H9 (cell line): Measurements from ENCODE around the gene SZRD1. TPM values are rescaled to one million over a fixed set of nuclear protein-coding genes. Genes with fewer than 3 reads are reported as not detected.

Source experiments
- DNase-seq: peaks from one replicate; pipeline ENCODE4 v3.0.0-alpha.2; 2017
- H2AFZ ChIP-seq: one replicate; pipeline ENCODE4 v1.6.1; 2013; ENCODE audit warnings: mild to moderate bottlenecking, low read length, control low read depth, moderate library complexity
- H2AK5ac ChIP-seq: 2 replicates; pipeline ENCODE4 v1.6.1; 2013; ENCODE audit warnings: low read length, control low read depth, mixed read lengths; ENCODE audit not compliant: insufficient read length
- H2BK120ac ChIP-seq: one replicate; pipeline ENCODE4 v1.6.1; 2013; ENCODE audit warnings: low read depth, mild to moderate bottlenecking, low read length, control low read depth, inconsistent platforms; ENCODE audit not compliant: poor library complexity, severe bottlenecking
- H2BK12ac ChIP-seq: 2 replicates; pipeline ENCODE4 v1.6.1; 2013; ENCODE audit warnings: low read length, control low read depth, mixed read lengths, low read depth; ENCODE audit not compliant: insufficient read length
- H2BK15ac ChIP-seq: 2 replicates; pipeline ENCODE4 v1.6.1; 2013; ENCODE audit warnings: low read depth, low read length, control low read depth
- H2BK20ac ChIP-seq: one replicate; pipeline ENCODE4 v1.6.1; 2013; ENCODE audit warnings: low read depth, mild to moderate bottlenecking, low read length, control low read depth, inconsistent platforms; ENCODE audit not compliant: poor library complexity, severe bottlenecking
- H2BK5ac ChIP-seq: 2 replicates; pipeline ENCODE4 v1.6.1; 2013; ENCODE audit warnings: low read length, control low read depth, mixed read lengths; ENCODE audit not compliant: insufficient read length
- H3K14ac ChIP-seq: 2 replicates; pipeline ENCODE4 v1.6.1; 2013; ENCODE audit warnings: low read length, control low read depth; ENCODE audit not compliant: insufficient read depth
- H3K18ac ChIP-seq: 2 replicates; pipeline ENCODE4 v1.6.1; 2013; ENCODE audit warnings: low read depth, mild to moderate bottlenecking, mixed read lengths, low read length, control low read depth; ENCODE audit not compliant: insufficient read length
- H3K23ac ChIP-seq: 2 replicates; pipeline ENCODE4 v1.6.1; 2013; ENCODE audit warnings: low read length, control low read depth, mixed read lengths, low read depth; ENCODE audit not compliant: insufficient read length
- H3K23me2 ChIP-seq: 2 replicates; pipeline ENCODE4 v1.6.1; 2013; ENCODE audit warnings: low read depth, mild to moderate bottlenecking, mixed read lengths, low read length, control low read depth; ENCODE audit not compliant: insufficient read length, poor library complexity, severe bottlenecking
- H3K27ac ChIP-seq: 2 replicates; pipeline ENCODE4 v1.5.1; 2013; ENCODE audit warnings: low read length, control low read depth, mixed read lengths, low read depth; ENCODE audit not compliant: insufficient read length
- H3K27me3 ChIP-seq: 2 replicates; pipeline ENCODE4 v1.6.1; 2013; ENCODE audit warnings: low read length, control low read depth, inconsistent platforms; ENCODE audit not compliant: insufficient read depth
- H3K4ac ChIP-seq: 2 replicates; pipeline ENCODE4 v1.6.1; 2013; ENCODE audit warnings: low read depth, mild to moderate bottlenecking, control low read depth, inconsistent platforms, low read length, moderate library complexity
- H3K4me1 ChIP-seq: 2 replicates; pipeline ENCODE4 v1.6.1; 2013; ENCODE audit warnings: low read length, control low read depth, inconsistent platforms; ENCODE audit not compliant: insufficient read depth
- H3K4me2 ChIP-seq: 2 replicates; pipeline ENCODE4 v1.6.1; 2013; ENCODE audit warnings: low read length, control low read depth, mixed read lengths; ENCODE audit not compliant: insufficient read length, insufficient read depth
- H3K56ac ChIP-seq: 2 replicates; pipeline ENCODE4 v1.6.1; 2013; ENCODE audit warnings: low read depth, mild to moderate bottlenecking, mixed read lengths, low read length, control low read depth; ENCODE audit not compliant: insufficient read length
- H3K79me1 ChIP-seq: 2 replicates; pipeline ENCODE4 v1.6.1; 2013; ENCODE audit warnings: low read depth, mild to moderate bottlenecking, moderate library complexity, low read length, control low read depth, inconsistent platforms; ENCODE audit not compliant: insufficient read depth, poor library complexity, severe bottlenecking
- H3K79me2 ChIP-seq: 2 replicates; pipeline ENCODE4 v1.6.1; 2013; ENCODE audit warnings: low read length, control low read depth, inconsistent platforms; ENCODE audit not compliant: insufficient read depth
- H3K9ac ChIP-seq: 2 replicates; pipeline ENCODE4 v1.6.1; 2013; ENCODE audit warnings: low read length, control low read depth, mixed read lengths; ENCODE audit not compliant: insufficient read length; ENCODE audit errors: extremely low read depth
- H3K9me3 ChIP-seq: one replicate; pipeline ENCODE4 v1.6.1; 2013; ENCODE audit warnings: low read depth, low read length, inconsistent platforms; ENCODE audit not compliant: control insufficient read depth
- H3T11ph ChIP-seq: one replicate; pipeline ENCODE4 v1.6.1; 2013; ENCODE audit warnings: mild to moderate bottlenecking, low read length, control low read depth, inconsistent platforms
- H4K20me1 ChIP-seq: one replicate; pipeline ENCODE4 v1.6.1; 2013; ENCODE audit not compliant: control insufficient read depth, insufficient read length, insufficient read depth
- H4K5ac ChIP-seq: 2 replicates; pipeline ENCODE4 v1.6.1; 2013; ENCODE audit warnings: low read depth, mild to moderate bottlenecking, mixed read lengths, low read length, control low read depth; ENCODE audit not compliant: insufficient read length
- H4K8ac ChIP-seq: replicated peaks from 2 replicates; pipeline ENCODE4 v1.6.1; 2013; ENCODE audit warnings: low read length, control low read depth, mixed read lengths, low read depth; ENCODE audit not compliant: insufficient read length
- H4K91ac ChIP-seq: 2 replicates; pipeline ENCODE4 v1.6.1; 2013; ENCODE audit warnings: low read depth, mild to moderate bottlenecking, moderate library complexity, mixed read lengths, low read length, control low read depth; ENCODE audit not compliant: insufficient read length
- H3K27ac Mint-ChIP-seq, 3 experiments: 2 replicates in 2 of 3; 3 replicates in 1 of 3; pipeline ENCODE4 v1.8.0; 2020 to 2021; ENCODE audit warnings: mixed read lengths in 3 of 3, mild to moderate bottlenecking in 1 of 3, moderate library complexity in 1 of 3
- H3K27me3 Mint-ChIP-seq: 2 replicates; pipeline ENCODE4 v1.8.0; 2021; ENCODE audit warnings: low read depth, mild to moderate bottlenecking, moderate library complexity, mixed read lengths
- H3K36me3 Mint-ChIP-seq, 3 experiments: 2 replicates in 2 of 3; 3 replicates in 1 of 3; pipeline ENCODE4 v1.8.0; 2020 to 2021; ENCODE audit warnings: low read depth in 3 of 3, mixed read lengths in 3 of 3; ENCODE audit not compliant: insufficient read depth in 1 of 3
- H3K4me1 Mint-ChIP-seq, 2 experiments: 2 replicates each; pipeline ENCODE4 v1.8.0; 2020; ENCODE audit warnings: mixed read lengths in 2 of 2
- H3K4me3 Mint-ChIP-seq, 2 experiments: 2 replicates in 1 of 2; 3 replicates in 1 of 2; pipeline ENCODE4 v1.8.0; 2020 to 2021; ENCODE audit warnings: mild to moderate bottlenecking in 2 of 2, mixed read lengths in 2 of 2, moderate library complexity in 1 of 2
- H3K9me3 Mint-ChIP-seq, 2 experiments: 2 replicates in 1 of 2; 3 replicates in 1 of 2; pipeline ENCODE4 v1.8.0; 2020; ENCODE audit warnings: mild to moderate bottlenecking in 2 of 2, mixed read lengths in 2 of 2, moderate library complexity in 1 of 2
- WGBS: extraction: QIAGEN DNeasy Blood & Tissue Kit; methylation state at CpG from one replicate; pipeline ENCODE4 v1.1.7; 2013; ENCODE audit warnings: missing lambda C conversion rate, low lambda C conversion rate, mixed read lengths; ENCODE audit not compliant: insufficient read length; ENCODE audit errors: extremely low coverage; 5-methylcytosine and 5-hydroxymethylcytosine counted together
- total RNA-seq: library from RNA; stranded (reverse); gene quantifications from 2 replicates; pipeline ENCODE4 v1.2.1, GENCODE V29; 2021
- TF ChIP-seq, protein P1 (sequence below): fragments of 200-600 bp; sonication (generic); conservative IDR thresholded peaks from 3 replicates; pipeline ENCODE4 v1.8.0; 2021; ENCODE audit warnings: antibody characterized with exemption, mild to moderate bottlenecking

The SZRD1 gene
- total RNA-seq, 1 experiment from 2014 or later = 118 TPM

- no peak overlapping the region for H2BK20ac ChIP-seq
- Mint-ChIP-seq H3K9me3 (no peaks in the 10 kb centered on the region), H3K4me3 (no peak overlapping the region; a peak in 1 of 5 replicates)
Measured at GRCh38 chr1:16354619-16355018, 12.4 kb upstream of the SZRD1 start.

More at GRCh38 chr1:16354619-16355018, 12.4 kb upstream of the SZRD1 start:
- H3K27me3 Mint-ChIP-seq = no peaks in the 10 kb centered on the region
- H3K4ac ChIP-seq = no peak overlapping the region
- H3K27me3 ChIP-seq = no peaks in the 10 kb centered on the region
- no peak overlapping the region for H3K4me2 ChIP-seq
- TF ChIP-seq, protein P1, sequence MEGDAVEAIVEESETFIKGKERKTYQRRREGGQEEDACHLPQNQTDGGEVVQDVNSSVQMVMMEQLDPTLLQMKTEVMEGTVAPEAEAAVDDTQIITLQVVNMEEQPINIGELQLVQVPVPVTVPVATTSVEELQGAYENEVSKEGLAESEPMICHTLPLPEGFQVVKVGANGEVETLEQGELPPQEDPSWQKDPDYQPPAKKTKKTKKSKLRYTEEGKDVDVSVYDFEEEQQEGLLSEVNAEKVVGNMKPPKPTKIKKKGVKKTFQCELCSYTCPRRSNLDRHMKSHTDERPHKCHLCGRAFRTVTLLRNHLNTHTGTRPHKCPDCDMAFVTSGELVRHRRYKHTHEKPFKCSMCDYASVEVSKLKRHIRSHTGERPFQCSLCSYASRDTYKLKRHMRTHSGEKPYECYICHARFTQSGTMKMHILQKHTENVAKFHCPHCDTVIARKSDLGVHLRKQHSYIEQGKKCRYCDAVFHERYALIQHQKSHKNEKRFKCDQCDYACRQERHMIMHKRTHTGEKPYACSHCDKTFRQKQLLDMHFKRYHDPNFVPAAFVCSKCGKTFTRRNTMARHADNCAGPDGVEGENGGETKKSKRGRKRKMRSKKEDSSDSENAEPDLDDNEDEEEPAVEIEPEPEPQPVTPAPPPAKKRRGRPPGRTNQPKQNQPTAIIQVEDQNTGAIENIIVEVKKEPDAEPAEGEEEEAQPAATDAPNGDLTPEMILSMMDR = no peak
- no peak for DNase-seq
- no peaks in the 10 kb centered on the region for H4K20me1 ChIP-seq
- H3K36me3 Mint-ChIP-seq = no peaks in the 10 kb centered on the region
- H3K4me1 ChIP-seq = no peaks in the 10 kb centered on the region
- H2BK15ac ChIP-seq = no peak overlapping the region
- H3K9me3 ChIP-seq = no peaks in the 10 kb centered on the region
- peaks cover 5% of the 10 kb centered on the region; the same call in 1 of the 2 replicates for H3K79me2 ChIP-seq
- no peak overlapping the region for H3K9ac ChIP-seq
- no peak overlapping the region for H3K23ac ChIP-seq
- H3K27ac ChIP-seq = no peak overlapping the region
- no peak overlapping the region for H3K14ac ChIP-seq
- no peaks in the 10 kb centered on the region for H3K79me1 ChIP-seq
- H2BK5ac ChIP-seq = no peak overlapping the region
- no peak overlapping the region for H2BK120ac ChIP-seq
- no peak overlapping the region for H2AFZ ChIP-seq
- H3T11ph ChIP-seq = no peak overlapping the region
- no peak overlapping the region for H3K56ac ChIP-seq
- H3K4me1 Mint-ChIP-seq = peaks cover 17 to 19% of the 10 kb centered on the region in 2 experiments
- no peak overlapping the region for H2AK5ac ChIP-seq
- WGBS = no CpG with 5 or more reads among the region's 2 CpGs
- peaks cover 11% of the 10 kb centered on the region for H3K23me2 ChIP-seq
- no peak overlapping the region for H2BK12ac ChIP-seq
- H4K5ac ChIP-seq = no peak overlapping the region
- H4K91ac ChIP-seq = no peak overlapping the region
- H3K27ac Mint-ChIP-seq = no peak overlapping the region
- no peak overlapping the region for H4K8ac ChIP-seq
- H3K18ac ChIP-seq = no peak overlapping the region
